Measurements from ENCODE around the gene ORC5.

ORC5 gene

GRCh38 chr7:104124893-104125477 lies 82.8 kb downstream of the ORC5 start:
- DNase-seq (ENCODE audit: low spot score): no peak

- no peak for DNase-seq (ENCODE audit: low spot score)
Observed at GRCh38 chr7:104124469-104124868, 83.3 kb downstream of the ORC5 start.

- DNase-seq (ENCODE audit: low spot score): no peak
Observed at GRCh38 chr7:104123786-104124185, 84.0 kb downstream of the ORC5 start.

- no peak for DNase-seq (ENCODE audit: low spot score)
Observed at GRCh38 chr7:104113788-104114187, 94.0 kb downstream of the ORC5 start.

- no peak for DNase-seq (ENCODE audit: low spot score)
Observed at GRCh38 chr7:104112623-104113022, 95.2 kb downstream of the ORC5 start.

- no peak for DNase-seq (ENCODE audit: low spot score)
Observed at GRCh38 chr7:104111271-104111670, 96.5 kb downstream of the ORC5 start.

GRCh38 chr7:104106108-104106905 lies 101.5 kb downstream of the ORC5 start:
- peak; percentile 18 for DNase-seq (ENCODE audit: low spot score)

- no peak for DNase-seq (ENCODE audit: low spot score)
Observed at GRCh38 chr7:104098890-104099289, 108.9 kb downstream of the ORC5 start.

GRCh38 chr7:104096683-104097082 lies 111.1 kb downstream of the ORC5 start:
- peak; percentile 37 for DNase-seq (ENCODE audit: low spot score)

GRCh38 chr7:104093127-104093526 lies 114.7 kb downstream of the ORC5 start:
- no peak for DNase-seq (ENCODE audit: low spot score)

GRCh38 chr7:104091242-104091641 lies 116.6 kb downstream of the ORC5 start:
- DNase-seq (ENCODE audit: low spot score): no peak

- DNase-seq (ENCODE audit: low spot score): no peak
Observed at GRCh38 chr7:104089612-104090011, 118.2 kb downstream of the ORC5 start.

- DNase-seq (ENCODE audit: low spot score): no peak
Observed at GRCh38 chr7:104089061-104089460, 118.8 kb downstream of the ORC5 start.
